GM21528 (cell line): Measurements from ENCODE around the gene FKRP.
"Not testable (repeated sequence)": the region's sequence is repeated elsewhere in the genome, so short reads cannot be mapped to it uniquely, and the experiment has no call there.

Source experiments
- ATAC-seq: cut with Tn5 transposase; IDR thresholded peaks from one replicate; pipeline ENCODE4 v1.9.1; 2021; ENCODE audit warnings: mild to moderate bottlenecking, moderate library complexity; ENCODE audit not compliant: unreplicated experiment, low FRiP score

The FKRP gene

GRCh38 chr19:46755077-46755852, 9.4 kb downstream of the FKRP start:
- ATAC-seq: no peak

- no peak for ATAC-seq
Observed at GRCh38 chr19:46755853-46756543, 10.1 kb downstream of the FKRP start.

- no peak for ATAC-seq
Observed at GRCh38 chr19:46756544-46756888, 10.7 kb downstream of the FKRP start.

DNA sequence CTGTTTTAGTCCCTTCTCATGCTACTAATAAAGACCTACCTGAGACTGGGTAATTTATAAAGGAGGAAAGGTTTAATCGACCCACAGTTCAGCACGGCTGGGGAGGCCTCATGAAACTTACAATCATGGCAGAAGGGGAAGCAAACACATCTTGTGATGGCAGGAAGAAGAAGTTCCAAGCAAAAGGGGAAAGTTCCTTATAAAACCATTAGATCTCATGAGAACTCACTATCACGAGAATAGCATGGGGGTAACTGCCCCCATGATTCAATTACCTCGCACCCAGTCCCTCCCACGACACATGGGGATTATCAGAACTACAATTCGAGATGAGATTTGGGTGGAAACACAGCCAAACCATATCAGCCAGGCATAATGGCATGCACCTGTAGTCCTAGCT, 13.3 kb downstream of the FKRP start:
- no peak for ATAC-seq

GRCh38 chr19:46759817-46760333, 14.0 kb downstream of the FKRP start:
- ATAC-seq: no peak

GRCh38 chr19:46760363-46760762, 14.5 kb downstream of the FKRP start:
- no peak for ATAC-seq

DNA sequence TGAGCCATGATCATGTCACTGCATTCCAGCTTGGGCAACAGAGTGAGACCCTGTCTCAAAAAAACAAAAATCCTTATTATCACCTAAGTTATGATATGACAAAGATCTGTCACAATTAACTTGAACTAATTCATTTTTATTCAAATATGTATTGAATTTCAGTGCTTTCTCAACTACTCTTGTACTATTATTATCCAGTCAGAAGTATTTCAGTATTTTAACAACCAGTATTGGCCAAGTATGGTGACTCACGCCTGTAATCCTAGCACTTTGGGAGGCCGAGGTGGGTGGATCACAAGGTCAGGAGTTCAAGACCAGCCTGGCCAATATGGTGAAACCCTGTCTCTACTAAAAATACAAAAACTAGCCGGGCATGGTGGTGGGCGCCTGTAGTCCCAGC, 15.0 kb downstream of the FKRP start:
- ATAC-seq: not testable (repeated sequence)

DNA sequence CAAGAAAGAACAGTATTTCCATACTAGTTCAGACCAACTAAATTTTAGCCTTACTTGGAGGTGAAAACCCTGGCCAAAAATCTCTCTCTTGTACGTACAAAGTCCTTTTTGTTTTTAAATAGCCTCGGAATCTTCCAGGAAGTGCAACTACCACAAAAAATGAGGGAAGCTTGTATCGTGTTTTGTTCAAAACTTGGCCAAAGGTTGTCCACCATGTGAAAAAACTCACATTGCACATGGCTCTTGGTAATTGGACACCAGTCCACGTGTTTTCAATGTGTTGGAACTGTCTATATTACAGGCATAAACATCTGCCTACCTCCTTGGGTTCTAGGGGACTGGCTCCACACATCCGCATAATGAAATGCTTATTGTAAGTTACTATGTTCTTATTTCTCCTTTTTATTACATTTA, 15.6 kb downstream of the FKRP start:
- no peak for ATAC-seq

DNA sequence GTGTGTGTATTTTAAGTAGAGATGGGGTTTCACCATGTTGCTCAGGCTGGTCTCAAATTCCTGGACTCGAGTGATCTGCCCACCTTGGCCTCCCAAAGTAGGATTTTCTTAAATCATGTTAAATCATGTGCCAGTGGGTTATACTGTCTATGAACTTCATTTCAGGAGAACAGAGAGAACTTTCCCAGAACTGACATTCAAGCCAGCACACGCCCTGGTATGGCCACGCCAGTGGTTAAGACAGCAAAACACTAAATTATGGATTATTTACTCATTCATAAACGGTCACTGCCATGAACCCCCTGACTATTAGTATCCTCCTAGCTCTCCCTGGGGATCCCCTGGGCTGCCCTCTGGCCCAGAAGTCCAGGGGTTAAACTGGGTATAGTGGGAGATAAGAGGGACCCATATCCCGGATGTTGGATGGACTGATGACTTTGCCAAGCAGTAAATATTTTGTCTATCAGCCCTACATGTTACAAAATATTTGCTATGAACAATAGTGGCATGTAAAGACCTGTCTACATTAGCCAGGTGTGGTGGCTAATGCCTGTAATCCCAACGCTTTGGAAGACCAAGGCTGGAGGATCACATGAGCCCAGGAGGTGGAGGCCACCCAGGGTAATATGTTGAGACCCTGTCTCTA, 16.5 kb downstream of the FKRP start:
- ATAC-seq: no peak

DNA sequence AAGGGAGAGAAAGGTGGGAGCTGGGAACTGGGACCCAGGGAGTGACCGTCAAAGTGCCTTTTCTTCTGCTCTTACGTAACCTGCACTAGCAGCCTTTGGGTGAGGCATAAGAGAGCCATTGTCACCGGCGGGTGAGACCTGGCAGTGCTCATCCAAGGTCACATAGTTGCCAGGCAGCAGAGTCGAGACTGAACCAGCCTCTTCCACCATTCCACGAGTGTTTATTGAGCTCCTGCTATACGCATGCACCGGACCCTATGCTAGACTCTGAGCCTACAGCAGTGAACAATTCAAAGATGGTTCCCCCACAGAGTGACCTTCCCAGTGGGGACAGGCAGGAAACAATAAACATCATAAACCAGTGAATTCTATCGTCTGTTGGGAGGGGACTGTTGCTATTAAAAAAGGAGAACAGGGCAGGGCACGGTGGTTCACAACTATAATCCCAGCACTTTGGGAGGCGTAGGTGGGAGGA, 19.0 kb downstream of the FKRP start:
- ATAC-seq: no peak

GRCh38 chr19:46766569-46767317, 20.9 kb downstream of the FKRP start:
- no peak for ATAC-seq

DNA sequence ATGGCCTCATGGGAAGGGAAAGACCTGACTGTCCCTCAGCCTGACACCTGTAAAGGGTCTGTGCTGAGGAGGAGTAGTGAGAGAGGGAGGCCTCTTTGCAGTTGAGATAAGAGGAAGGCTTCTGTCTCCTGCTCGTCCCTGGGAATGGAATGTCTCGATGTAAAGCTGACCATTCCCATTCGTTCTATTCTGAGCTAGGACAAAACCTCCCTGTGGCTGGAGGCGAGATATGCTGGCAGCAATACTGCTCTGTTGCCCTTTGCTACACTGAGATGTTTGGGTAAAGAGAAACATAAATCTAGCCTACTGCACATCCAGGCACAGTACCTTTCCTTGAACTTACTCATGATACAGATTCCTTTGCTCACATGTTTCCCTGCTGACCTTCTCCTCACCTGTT, 22.9 kb downstream of the FKRP start:
- ATAC-seq: not testable (repeated sequence)

- no peak for ATAC-seq
Observed at GRCh38 chr19:46772170-46773017, 26.5 kb downstream of the FKRP start.

GRCh38 chr19:46773018-46773399, 27.2 kb downstream of the FKRP start:
- ATAC-seq: no peak

DNA sequence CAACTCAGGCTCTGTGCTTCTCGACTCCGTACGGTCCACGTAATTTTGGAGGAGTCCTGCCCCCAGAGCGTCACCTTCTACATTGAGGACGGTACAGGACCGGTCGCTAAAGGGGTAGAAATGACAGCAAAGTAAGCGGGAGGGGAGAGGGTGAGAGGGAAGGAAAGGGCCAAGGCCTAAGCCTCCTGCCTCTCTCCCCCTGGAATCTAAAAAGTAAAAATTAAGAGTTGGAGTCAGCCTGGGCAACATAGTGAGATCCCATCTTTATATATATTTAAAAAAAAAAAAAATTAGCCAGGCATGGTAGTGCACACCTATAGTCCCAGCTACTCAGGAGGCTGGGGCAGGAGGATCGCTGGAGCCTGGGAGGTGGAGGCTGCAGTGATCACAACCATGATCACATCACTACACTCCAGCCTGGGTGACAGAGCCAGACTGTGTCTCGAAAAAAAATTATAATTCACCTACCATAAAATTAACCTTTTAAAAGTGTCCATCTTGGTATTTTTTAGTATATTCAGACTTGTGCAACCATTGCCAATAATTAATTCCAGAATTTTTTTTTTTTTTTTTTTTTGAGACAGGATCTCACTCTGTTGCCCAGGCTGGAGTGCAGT, 29.9 kb downstream of the FKRP start:
- ATAC-seq: no peak

GRCh38 chr19:46776927-46777911, 31.4 kb downstream of the FKRP start:
- ATAC-seq: no peak

DNA sequence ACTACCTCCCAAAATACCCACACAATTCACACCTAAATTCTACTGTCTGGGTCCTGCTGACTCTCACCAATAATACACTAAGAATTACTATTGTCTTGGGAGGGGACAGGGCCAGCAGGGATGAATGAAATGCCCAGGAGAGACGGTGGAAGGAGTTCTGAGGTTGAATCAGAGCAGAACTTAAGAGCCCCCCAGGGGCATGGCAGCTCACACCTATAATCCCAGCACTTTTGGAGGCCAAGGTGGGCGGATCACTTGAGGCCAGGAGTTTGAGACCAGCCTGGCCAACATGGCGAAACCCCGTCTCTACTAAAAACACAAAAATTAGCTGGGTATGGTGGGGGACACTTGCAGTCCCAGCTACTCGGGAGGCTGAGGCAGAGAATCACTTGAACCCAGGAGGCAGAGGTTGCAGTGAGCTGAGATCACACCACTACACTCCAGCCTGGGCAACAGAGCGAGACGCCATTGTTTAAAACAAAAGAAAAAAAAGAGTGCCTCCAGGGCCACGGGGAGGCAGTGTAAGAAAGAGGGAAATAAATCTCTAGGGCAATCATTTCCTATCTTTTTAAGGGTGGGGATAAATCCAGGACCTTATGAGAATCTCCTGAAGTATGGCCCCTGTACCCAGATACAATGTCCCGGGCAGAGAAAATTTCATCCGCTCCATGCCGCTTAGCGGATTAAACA, 32.2 kb downstream of the FKRP start:
- not testable (repeated sequence) for ATAC-seq
